K562 (cell line): Measurements from ENCODE around the gene DCTN5. TPM values are rescaled to one million over a fixed set of nuclear protein-coding genes. Genes with fewer than 3 reads are reported as not detected.

Source experiments
- ATAC-seq: fragments of 200-7000 bp; cut with Tn5 transposase; 3 replicates; pipeline ENCODE4 v1.9.1; 2020; ENCODE audit warnings: moderate library complexity
- BruUV-seq: library from RNA; stranded (reverse); fragments of 400-500 nt; replicated peaks from 2 replicates; lab custom pipeline; 2021; lab: Mats Ljungman, UMichigan
- CTCF ChIA-PET: fragments of 300-600 bp; formaldehyde crosslinking; extraction: SDS; loops from one replicate; lab custom pipeline; 2021; ENCODE audit warnings: low intra/inter-chr PET ratio; lab: Yijun Ruan, JAX
- POLR2A ChIA-PET: fragments of 300-600, 350-650 bp; sonication (Branson Sonifier 250); formaldehyde crosslinking; extraction: SDS; loops from one replicate; lab custom pipeline; 2021; ENCODE audit warnings: antibody characterized with exemption, inconsistent platforms; lab: Yijun Ruan, JAX
- DNase-seq, 4 experiments: peaks; one replicate each; pipeline versions ENCODE4 v3.0.0 to v3.0.0-alpha.2; 2011 to 2018; ENCODE audit warnings: low spot score in 3 of 4, mixed read lengths in 3 of 4; ENCODE audit errors: extremely low read depth in 1 of 4
- FAIRE-seq: peaks from 2 replicates; lab custom pipeline; 2011; peaks lifted over from hg19 to GRCh38; lab: Jason Lieb, UNC
- H2AFZ ChIP-seq: 2 replicates; pipeline ENCODE4 v1.6.0; 2011; ENCODE audit warnings: low read depth, low read length, control low read depth, inconsistent platforms
- H3K27ac ChIP-seq: fragments of 200-600 bp; 3 replicates; pipeline ENCODE4 v1.8.0; 2011; ENCODE audit warnings: low read depth, mild to moderate bottlenecking, control low read depth, inconsistent platforms, low read length, moderate library complexity, mixed read lengths; ENCODE audit errors: extremely low read depth
- H3K27me3 ChIP-seq, 2 experiments: fragments of 300-600 bp in 1 of 2; 2 replicates in 1 of 2; 3 replicates in 1 of 2; pipeline versions ENCODE4 v1.6.0 to v1.8.0; 2011; ENCODE audit warnings: inconsistent platforms in 2 of 2, low read length in 2 of 2, mild to moderate bottlenecking in 1 of 2, mixed read lengths in 1 of 2, moderate library complexity in 1 of 2; ENCODE audit not compliant: control insufficient read depth in 2 of 2, insufficient read depth in 2 of 2
- H3K36me3 ChIP-seq: fragments of 300-600 bp; 3 replicates; pipeline ENCODE4 v1.8.0; 2011; ENCODE audit warnings: mild to moderate bottlenecking, low read length, inconsistent platforms; ENCODE audit not compliant: control insufficient read depth, insufficient read depth
- H3K4me1 ChIP-seq, 2 experiments: fragments of 200-600 bp in 1 of 2; replicated peaks in 1 of 2; 2 replicates in 1 of 2; 3 replicates in 1 of 2; pipeline versions ENCODE4 v1.5.1 to v1.8.0; 2011; ENCODE audit warnings: inconsistent platforms in 2 of 2, low read length in 2 of 2, mild to moderate bottlenecking in 1 of 2, mixed read lengths in 1 of 2, moderate library complexity in 1 of 2; ENCODE audit not compliant: control insufficient read depth in 2 of 2, insufficient read depth in 2 of 2
- H3K4me2 ChIP-seq: 2 replicates; pipeline ENCODE4 v1.6.1; 2011; ENCODE audit warnings: low read length, control low read depth, inconsistent platforms, mixed read lengths; ENCODE audit not compliant: insufficient read depth
- H3K4me3 ChIP-seq: fragments of 200-600 bp; sonication (generic), shearing (Covaris generic); 2 replicates; pipeline ENCODE4 v1.5.1; 2016; ENCODE audit warnings: control low read depth, inconsistent platforms
- H3K79me2 ChIP-seq: fragments of 200-600 bp; 3 replicates; pipeline ENCODE4 v1.8.0; 2011; ENCODE audit warnings: low read length, inconsistent platforms; ENCODE audit not compliant: control insufficient read depth, insufficient read depth
- H3K9ac ChIP-seq, 2 experiments: 2 replicates each; pipeline versions ENCODE4 v1.6.0 to v1.6.1; 2011; ENCODE audit warnings: low read depth in 2 of 2, low read length in 2 of 2, control low read depth in 1 of 2, inconsistent platforms in 1 of 2, mild to moderate bottlenecking in 1 of 2, mixed read lengths in 1 of 2; ENCODE audit not compliant: insufficient read depth in 1 of 2
- H3K9me1 ChIP-seq: one replicate; pipeline ENCODE4 v1.6.0; 2011; ENCODE audit warnings: inconsistent platforms, mild to moderate bottlenecking, low read length, moderate library complexity; ENCODE audit not compliant: control insufficient read depth, insufficient read depth
- H3K9me3 ChIP-seq: replicated peaks from 2 replicates; pipeline ENCODE4 v1.5.1; 2011; ENCODE audit warnings: low read depth, low read length, inconsistent platforms; ENCODE audit not compliant: control insufficient read depth, insufficient read depth
- H4K20me1 ChIP-seq: replicated peaks from 2 replicates; pipeline ENCODE4 v1.6.1; 2011; ENCODE audit warnings: low read length, inconsistent platforms, mixed read lengths; ENCODE audit not compliant: control insufficient read depth, insufficient read depth
- ESRRA ChIP-seq: fragments of 450-650 bp; IDR thresholded peaks from 2 replicates; pipeline ENCODE4 v1.6.1; 2014; ENCODE audit warnings: low read depth, mild to moderate bottlenecking, moderate library complexity, borderline replicate concordance
- HDAC6 ChIP-seq: IDR thresholded peaks from 2 replicates; pipeline ENCODE4 v1.6.1; 2012; ENCODE audit warnings: low read depth, mild to moderate bottlenecking, control low read depth, inconsistent platforms, low read length, moderate library complexity
- NBN ChIP-seq: fragments of 450-650 bp; IDR thresholded peaks from 2 replicates; pipeline ENCODE4 v1.6.1; 2016; ENCODE audit warnings: low read depth, mild to moderate bottlenecking
- ZBTB1 ChIP-seq: sonication (generic); formaldehyde crosslinking; IDR thresholded peaks from 2 replicates; pipeline ENCODE4 v1.8.1; 2023; ENCODE audit warnings: missing genetic modification reagents, low read depth, mild to moderate bottlenecking, borderline replicate concordance
- ZNF316 ChIP-seq: fragments of 450-650 bp; IDR thresholded peaks from 2 replicates; pipeline ENCODE4 v1.6.1; 2016
- WGBS: fragments of 100-300 bp; shearing (Covaris generic); methylation state at CpG from one replicate; pipeline ENCODE4 v1.1.6; 2016; ENCODE audit warnings: low coverage, mixed read lengths; ENCODE audit not compliant: insufficient coverage; ENCODE audit errors: missing lambda C conversion rate; 5-methylcytosine and 5-hydroxymethylcytosine counted together
- in situ Hi-C: fragments of 300-500 bp; cut with MboI; formaldehyde crosslinking; loops from 4 replicates; pipeline ENCODE4 v1.15.0; 2018; ENCODE audit warnings: inconsistent platforms, mixed read lengths
- intact Hi-C: fragments of 100-400 bp; cut with micrococcal nuclease; formaldehyde crosslinking; loops from 2 replicates; pipeline ENCODE4 v1.14.2; 2022
- polyA plus RNA-seq, 8 experiments: library from polyadenylated mRNA; depleted of rRNA in 4 of 8; stranded (reverse) in 5 of 8; unstranded in 3 of 8; fragments of >200 nt; fragmentation: Nextera tagmentation in 2 of 8; fragmentation: Illumina TruSeq in 1 of 8; extraction: Ambion mirVana in 2 of 8; extraction: Trizol in 1 of 8; gene quantifications; 2 replicates each; pipeline versions ENCODE4 v1.2.1 to v1.2.3, GENCODE V29; 2011 to 2014; ENCODE audit warnings: inconsistent platforms in 1 of 8, missing spikeins in 1 of 8
- total RNA-seq, 7 experiments: library from RNA; depleted of rRNA in 6 of 7; stranded (reverse); fragments of >200 nt in 6 of 7; fragmentation: Illumina TruSeq in 2 of 7; extraction: Trizol in 2 of 7; gene quantifications; 2 replicates each; pipeline versions ENCODE4 v1.2.1 to v1.2.3, GENCODE V29; 2011 to 2021; ENCODE audit warnings: low replicate concordance in 1 of 7
- TF ChIP-seq, protein P1 (sequence below): fragments of 250-450 bp; sonication (Bioruptor Pico); IDR thresholded peaks from 2 replicates; pipeline ENCODE4 v1.4.0; 2020; ENCODE audit warnings: borderline replicate concordance

The DCTN5 gene
- total and polyA plus RNA-seq, 9 of the 15 experiments (the other 6 are each of a cell fraction or from before 2014, with no cell fraction given) = 35.8 to 149 (median 75.9) TPM

DNA sequence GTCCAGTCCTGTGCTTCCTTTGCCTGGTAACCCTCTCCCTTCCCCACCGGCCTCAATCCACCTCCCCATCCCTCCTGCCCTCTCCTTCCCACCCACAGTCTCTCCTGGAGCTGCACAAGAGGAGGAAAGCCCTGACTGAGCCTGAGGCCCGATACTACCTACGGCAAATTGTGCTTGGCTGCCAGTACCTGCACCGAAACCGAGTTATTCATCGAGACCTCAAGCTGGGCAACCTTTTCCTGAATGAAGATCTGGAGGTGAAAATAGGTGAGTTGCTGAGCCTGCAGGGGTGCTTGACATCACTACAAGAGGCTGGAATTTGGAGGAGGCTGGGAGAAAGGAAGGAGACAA, 38.7 kb downstream of the DCTN5 start:
- H3K9ac ChIP-seq = peak overlapping the region; percentile 100
- 5% methylated on average over 6 of the region's 6 CpGs for WGBS
- H3K4me1 ChIP-seq = peaks cover 19 to 28% of the 10 kb centered on the region in 2 experiments; a peak in 4 of 5 replicates
- intact Hi-C loops (loop anchor here (2.0 kb wide), 2 partner anchors 39 to 49 kb away; partner anchors contain the start of genes DCTN5 and PALB2), in situ Hi-C loops (no loop called here)
- FAIRE-seq (no peak), DNase-seq (no peak), ATAC-seq (0 out of 3 replicates have a peak, but pooled peaks have one; percentile 1)
- peak overlapping the region; percentile 89 for H2AFZ ChIP-seq
- no peaks in the 10 kb centered on the region for H3K9me1 ChIP-seq
- no peak for TF ChIP-seq ESRRA
- no peak for TF ChIP-seq ZNF316
- TF ChIP-seq HDAC6 = no peak
- TF ChIP-seq, protein P1, sequence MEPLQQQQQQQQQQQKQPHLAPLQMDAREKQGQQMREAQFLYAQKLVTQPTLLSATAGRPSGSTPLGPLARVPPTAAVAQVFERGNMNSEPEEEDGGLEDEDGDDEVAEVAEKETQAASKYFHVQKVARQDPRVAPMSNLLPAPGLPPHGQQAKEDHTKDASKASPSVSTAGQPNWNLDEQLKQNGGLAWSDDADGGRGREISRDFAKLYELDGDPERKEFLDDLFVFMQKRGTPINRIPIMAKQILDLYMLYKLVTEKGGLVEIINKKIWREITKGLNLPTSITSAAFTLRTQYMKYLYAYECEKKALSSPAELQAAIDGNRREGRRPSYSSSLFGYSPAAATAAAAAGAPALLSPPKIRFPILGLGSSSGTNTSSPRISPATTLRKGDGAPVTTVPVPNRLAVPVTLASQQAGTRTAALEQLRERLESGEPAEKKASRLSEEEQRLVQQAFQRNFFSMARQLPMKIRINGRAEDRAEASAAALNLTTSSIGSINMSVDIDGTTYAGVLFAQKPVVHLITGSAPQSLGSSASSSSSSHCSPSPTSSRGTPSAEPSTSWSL (CRISPR knock-in tag) = no peak
- no peak for TF ChIP-seq NBN
- no peak for TF ChIP-seq ZBTB1
- peaks cover 57% of the 10 kb centered on the region for H3K36me3 ChIP-seq
- H3K9me3 ChIP-seq = no peaks in the 10 kb centered on the region
- peak overlapping the region; percentile 87 for H3K4me3 ChIP-seq
- peak overlapping the region; percentile 99 for H3K27ac ChIP-seq
- H4K20me1 ChIP-seq = peaks cover 18% of the 10 kb centered on the region
- peak overlapping the region; percentile 100 for H3K4me2 ChIP-seq
- BruUV-seq = no TSS peak
- peaks cover 57% of the 10 kb centered on the region for H3K79me2 ChIP-seq
- POLR2A ChIA-PET = interaction anchor here (0.7 to 5.0 kb wide), 6 partner anchors 11 to 157 kb away, joined by 3 to 66 read pairs (median 5); partner anchors contain the start of genes DCTN5 and PALB2
- H3K27me3 ChIP-seq = no peaks in the 10 kb centered on the region
- CTCF ChIA-PET = no interaction called here
